IPS DF 6.9 (cell line): ENCODE results near the gene ARCN1.

Experiments
- DNase-seq: peaks from one replicate; pipeline ENCODE4 v3.0.0-alpha.2; 2013; ENCODE audit warnings: low read depth, low spot score
- H3K27ac ChIP-seq: one replicate; pipeline ENCODE4 v1.5.1; 2013; ENCODE audit warnings: low read length, control low read depth
- H3K27me3 ChIP-seq: 2 replicates; pipeline ENCODE4 v1.6.1; 2013; ENCODE audit warnings: mild to moderate bottlenecking, low read length; ENCODE audit not compliant: control insufficient read depth, insufficient read depth
- H3K36me3 ChIP-seq: 2 replicates; pipeline ENCODE4 v1.6.1; 2013; ENCODE audit warnings: low read length; ENCODE audit not compliant: control insufficient read depth, insufficient read depth
- H3K4me1 ChIP-seq: 2 replicates; pipeline ENCODE4 v1.6.1; 2013; ENCODE audit warnings: low read length; ENCODE audit not compliant: control insufficient read depth, insufficient read depth
- H3K4me3 ChIP-seq: 2 replicates; pipeline ENCODE4 v1.5.1; 2013; ENCODE audit warnings: mild to moderate bottlenecking, low read length
- H3K9me3 ChIP-seq: 2 replicates; pipeline ENCODE4 v1.6.1; 2013; ENCODE audit warnings: low read length, inconsistent platforms; ENCODE audit not compliant: control insufficient read depth, insufficient read depth
- WGBS: extraction: QIAGEN DNeasy Blood & Tissue Kit; methylation state at CpG from one replicate; pipeline ENCODE4 v1.1.7; 2013; ENCODE audit warnings: mixed read lengths, missing lambda C conversion rate; ENCODE audit not compliant: insufficient read length, insufficient coverage; 5-methylcytosine and 5-hydroxymethylcytosine counted together

The ARCN1 gene

GRCh38 chr11:118646393-118646792 is 74.2 kb downstream of the ARCN1 start:
- Histone ChIP-seq H3K36me3 (peaks cover 33% of the 10 kb centered on the region), H3K27ac (no peak overlapping the region), H3K27me3 (no peaks in the 10 kb centered on the region), H3K4me3 (no peak overlapping the region), H3K4me1 (no peaks in the 10 kb centered on the region), H3K9me3 (no peaks in the 10 kb centered on the region)
- WGBS, result no CpG with 5 or more reads among the region's 3 CpGs
- no peak for DNase-seq

- Histone ChIP-seq H3K4me1 (no peaks in the 10 kb centered on the region), H3K27ac (no peak overlapping the region), H3K27me3 (no peaks in the 10 kb centered on the region), H3K4me3 (no peak overlapping the region), H3K9me3 (no peaks in the 10 kb centered on the region), H3K36me3 (peaks cover 39% of the 10 kb centered on the region)
- DNase-seq, result no peak
- no CpG with 5 or more reads among the region's 5 CpGs for WGBS
Observed at GRCh38 chr11:118648291-118648690, 76.1 kb downstream of the ARCN1 start.

DNA sequence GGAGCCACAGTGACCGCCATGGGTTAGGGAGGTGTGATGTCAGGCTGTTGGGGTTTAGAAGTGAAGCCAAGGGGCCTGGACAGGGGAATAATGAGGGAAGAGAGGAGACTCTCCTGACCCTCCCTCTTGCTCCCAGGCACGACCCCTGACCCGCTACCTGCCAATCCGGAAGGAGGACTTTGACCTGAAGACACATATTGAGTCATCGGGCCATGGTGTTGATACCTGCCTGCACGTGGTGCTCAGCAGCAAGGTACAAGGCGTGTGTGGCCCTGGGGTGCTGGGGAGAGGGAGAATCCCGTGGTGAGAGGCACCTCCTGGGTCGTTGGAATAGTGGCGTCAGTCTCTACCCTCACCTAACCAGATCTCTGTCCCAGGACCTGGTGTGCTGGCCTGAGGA is 77.7 kb downstream of the ARCN1 start:
- Histone ChIP-seq H3K4me1 (no peaks in the 10 kb centered on the region), H3K27ac (no peak overlapping the region), H3K4me3 (no peak overlapping the region), H3K9me3 (no peaks in the 10 kb centered on the region), H3K36me3 (peaks cover 29% of the 10 kb centered on the region), H3K27me3 (no peaks in the 10 kb centered on the region)
- DNase-seq, result no peak
- no CpG with 5 or more reads among the region's 10 CpGs for whole genome bisulfite sequencing

GRCh38 chr11:118650366-118650765 is 78.2 kb downstream of the ARCN1 start:
- H3K27ac ChIP-seq, result no peak overlapping the region
- H3K4me1 ChIP-seq, result no peaks in the 10 kb centered on the region
- no CpG with 5 or more reads among the region's 8 CpGs for WGBS
- no peaks in the 10 kb centered on the region for H3K9me3 ChIP-seq
- H3K27me3 ChIP-seq, result no peaks in the 10 kb centered on the region
- peaks cover 27% of the 10 kb centered on the region for H3K36me3 ChIP-seq
- DNase-seq, result no peak
- H3K4me3 ChIP-seq, result no peak overlapping the region

GRCh38 chr11:118651820-118652219 is 79.6 kb downstream of the ARCN1 start:
- Histone ChIP-seq H3K9me3 (no peaks in the 10 kb centered on the region), H3K27me3 (no peaks in the 10 kb centered on the region), H3K4me1 (no peaks in the 10 kb centered on the region), H3K4me3 (no peak overlapping the region), H3K27ac (no peak overlapping the region), H3K36me3 (peaks cover 25% of the 10 kb centered on the region)
- no peak for DNase-seq
- WGBS, result no CpG with 5 or more reads among the region's 3 CpGs
